GM19455 (cell line): ENCODE data around the gene SPATA31D3.
"Not testable (repeated sequence)": the region's sequence is repeated elsewhere in the genome, so short reads cannot be mapped to it uniquely, and the experiment has no call there.

Experiments used
- ATAC-seq: cut with Tn5 transposase; IDR thresholded peaks from one replicate; pipeline ENCODE4 v1.9.1; 2021; ENCODE audit not compliant: unreplicated experiment

The SPATA31D3 gene

DNA sequence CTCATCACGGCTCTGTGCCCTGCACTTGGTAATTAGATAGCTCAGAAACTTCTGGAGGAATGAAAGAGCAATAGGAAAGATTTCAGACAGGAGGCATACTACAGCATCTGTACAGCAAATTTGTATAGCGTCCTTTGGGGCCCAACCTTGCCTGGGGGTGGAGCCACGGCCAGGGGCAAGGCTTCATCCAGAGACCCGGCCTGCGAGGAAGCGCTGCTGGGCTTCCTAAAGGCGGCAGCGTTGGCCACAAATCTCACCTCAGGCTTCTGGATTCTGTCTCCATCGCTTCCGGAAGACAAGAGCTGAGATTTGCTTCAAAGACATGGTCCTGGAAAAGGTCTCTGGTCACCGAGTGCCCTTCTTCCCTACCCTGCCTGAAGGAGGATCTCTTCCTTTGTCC is 33.1 kb downstream of the SPATA31D3 start:
- no peak for ATAC-seq

DNA sequence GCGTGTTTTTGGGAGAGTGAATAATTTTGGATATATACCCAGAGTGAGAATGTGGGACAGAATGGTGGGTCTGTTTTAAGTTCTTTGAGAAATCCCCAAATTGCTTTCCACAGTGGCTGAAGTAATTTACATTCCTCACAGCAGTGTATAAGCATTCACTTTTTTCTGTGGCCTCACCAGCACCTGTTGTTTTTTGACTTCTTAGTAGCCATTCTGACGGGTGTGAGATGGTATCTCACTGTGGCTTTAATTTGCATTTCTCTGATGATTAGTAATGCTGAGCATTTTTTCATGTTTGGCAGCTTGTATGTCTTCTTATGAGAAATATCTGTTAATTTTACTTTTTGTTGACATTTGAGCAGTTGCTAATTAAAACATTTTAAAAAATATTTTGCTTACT is 35.9 kb downstream of the SPATA31D3 start:
- ATAC-seq: peak; percentile 82

- no peak for ATAC-seq
Measured at GRCh38 chr9:81980568-81980967, 37.3 kb downstream of the SPATA31D3 start.

DNA sequence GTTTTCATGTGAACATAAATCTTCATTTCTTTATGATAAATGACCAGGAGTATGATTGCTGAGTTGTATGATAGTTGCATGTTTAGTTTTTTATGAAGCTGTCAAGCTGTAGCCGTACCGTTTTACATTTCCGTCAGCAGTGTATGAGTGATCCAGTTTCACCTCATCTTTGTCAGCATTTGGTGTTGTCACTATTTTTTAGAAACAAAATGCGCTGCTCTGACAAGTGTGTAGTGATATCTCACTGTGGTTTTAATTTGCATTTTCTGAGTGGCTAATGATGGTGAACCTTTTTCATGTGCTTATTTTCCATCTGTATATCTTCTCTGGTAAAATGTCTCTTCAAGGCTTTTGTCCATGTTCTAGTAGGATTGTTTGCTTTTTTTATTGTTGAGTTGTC is 38.6 kb downstream of the SPATA31D3 start:
- ATAC-seq: no peak

- no peak for ATAC-seq
Measured at GRCh38 chr9:81984928-81985327, 41.6 kb downstream of the SPATA31D3 start.

- no peak for ATAC-seq
Measured at GRCh38 chr9:81986051-81986450, 42.8 kb downstream of the SPATA31D3 start.

DNA sequence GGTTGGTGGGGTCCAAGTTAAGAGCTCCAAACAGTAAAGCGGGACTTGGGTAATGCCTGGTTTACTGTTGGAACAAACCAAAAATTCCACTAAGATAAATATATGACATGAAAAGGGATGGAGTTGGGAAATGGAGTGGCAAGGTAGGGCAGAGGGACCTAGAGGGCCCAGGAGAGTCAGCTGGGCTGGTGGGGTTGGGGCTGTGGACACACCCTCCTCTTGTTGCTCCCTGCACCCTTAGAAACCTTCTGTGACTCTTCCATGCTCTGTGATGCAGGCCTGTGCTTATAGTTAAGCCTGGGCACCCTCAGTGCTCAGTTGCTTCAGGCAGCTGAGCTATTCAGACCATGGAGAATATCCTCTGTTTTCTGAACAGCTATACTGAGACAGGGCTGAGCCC is 45.2 kb downstream of the SPATA31D3 start, which contains the start of gene SPATA31D1:
TSS of gene SPATA31D1 (plus strand) at position 301 of the 400 bp plus-strand sequence. CDS start at position 348, 47 bp downstream.
- not testable (repeated sequence) for ATAC-seq

DNA sequence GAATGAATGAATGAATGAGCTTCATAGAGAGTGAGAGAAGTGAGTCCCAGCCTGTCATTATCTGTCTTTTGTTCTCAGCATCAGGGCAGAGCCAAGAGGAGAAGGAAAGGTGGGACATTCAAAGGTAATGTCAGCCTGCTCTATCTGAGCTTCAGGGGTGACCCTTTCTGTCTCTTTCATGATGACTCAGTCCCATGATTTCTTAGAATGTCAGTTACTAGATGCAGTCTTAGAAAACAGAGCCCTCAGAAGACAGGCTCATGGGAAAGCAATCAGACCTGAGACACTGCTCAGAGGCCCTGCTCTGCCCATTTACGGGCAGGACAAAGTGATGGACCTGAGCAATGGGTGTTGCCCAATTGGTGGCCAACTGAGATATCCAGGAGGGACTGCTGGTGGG is 46.4 kb downstream of the SPATA31D3 start:
- no peak for ATAC-seq

- ATAC-seq: no peak
Measured at GRCh38 chr9:81993656-81994055, 50.4 kb downstream of the SPATA31D3 start.
